GM23338 (cell line): ENCODE measurements around the gene RAB31. TPM values are rescaled to one million over a fixed set of nuclear protein-coding genes. Genes with fewer than 3 reads are reported as not detected.

ENCODE experiments used
- ATAC-seq: fragments of 200-7000 bp; cut with Tn5 transposase; 3 replicates; pipeline ENCODE4 v1.9.1; 2020
- DNase-seq: peaks from one replicate; pipeline ENCODE4 v3.0.0-alpha.2; 2015; ENCODE audit warnings: low spot score
- H2AFZ ChIP-seq: fragments of 200-600 bp; sonication (generic); 2 replicates; pipeline ENCODE4 v1.8.0; 2016; ENCODE audit warnings: antibody characterized with exemption, mild to moderate bottlenecking, moderate library complexity
- H3F3A ChIP-seq: fragments of 200-600 bp; sonication (generic); replicated peaks from 2 replicates; pipeline ENCODE4 v1.8.0; 2017; ENCODE audit warnings: antibody characterized with exemption, mixed run types, low read depth
- H3K27ac ChIP-seq: fragments of 200-600 bp; sonication (generic); 2 replicates; pipeline ENCODE4 v1.6.1; 2016; ENCODE audit warnings: low read depth
- H3K27me3 ChIP-seq: fragments of 200-600 bp; sonication (generic); 2 replicates; pipeline ENCODE4 v1.8.0; 2016; ENCODE audit warnings: mild to moderate bottlenecking, mixed run types, moderate library complexity; ENCODE audit not compliant: insufficient read depth
- H3K36me3 ChIP-seq: fragments of 200-600 bp; sonication (generic); 2 replicates; pipeline ENCODE4 v1.8.0; 2016; ENCODE audit warnings: mild to moderate bottlenecking; ENCODE audit not compliant: insufficient read depth
- H3K4me1 ChIP-seq: fragments of 200-600 bp; sonication (generic); 2 replicates; pipeline ENCODE4 v1.8.0; 2016; ENCODE audit warnings: mild to moderate bottlenecking, moderate library complexity; ENCODE audit not compliant: insufficient read depth
- H3K4me2 ChIP-seq: fragments of 200-600 bp; sonication (generic); 2 replicates; pipeline ENCODE4 v1.7.1; 2017; ENCODE audit warnings: mixed run types
- H3K4me3 ChIP-seq: fragments of 200-600 bp; sonication (generic); 2 replicates; pipeline ENCODE4 v1.6.1; 2016; ENCODE audit warnings: mixed run types
- H3K79me2 ChIP-seq: fragments of 200-600 bp; sonication (generic); replicated peaks from 2 replicates; pipeline ENCODE4 v1.8.0; 2017; ENCODE audit warnings: mild to moderate bottlenecking; ENCODE audit not compliant: insufficient read depth
- H3K9me2 ChIP-seq: fragments of 200-600 bp; sonication (generic); 2 replicates; pipeline ENCODE4 v1.8.0; 2017; ENCODE audit not compliant: insufficient read depth
- H4K20me1 ChIP-seq: fragments of 200-600 bp; sonication (generic); replicated peaks from 2 replicates; pipeline ENCODE4 v1.8.0; 2017; ENCODE audit warnings: mild to moderate bottlenecking; ENCODE audit not compliant: insufficient read depth
- H3K27ac Mint-ChIP-seq: 2 replicates; pipeline ENCODE4 v1.8.0; 2020; ENCODE audit warnings: inconsistent platforms, mild to moderate bottlenecking, moderate library complexity, mixed read lengths
- H3K27me3 Mint-ChIP-seq: 3 replicates; pipeline ENCODE4 v1.8.0; 2022; ENCODE audit warnings: low read depth, mild to moderate bottlenecking, moderate library complexity, mixed read lengths, inconsistent platforms; ENCODE audit not compliant: insufficient read depth, poor library complexity
- H3K36me3 Mint-ChIP-seq: 3 replicates; pipeline ENCODE4 v1.8.0; 2021; ENCODE audit warnings: low read depth, mild to moderate bottlenecking, inconsistent platforms, moderate library complexity, mixed read lengths
- H3K4me1 Mint-ChIP-seq: 3 replicates; pipeline ENCODE4 v1.8.0; 2020; ENCODE audit warnings: mild to moderate bottlenecking, inconsistent platforms, mixed read lengths
- H3K4me3 Mint-ChIP-seq: 3 replicates; pipeline ENCODE4 v1.8.0; 2021; ENCODE audit warnings: moderate library complexity, mild to moderate bottlenecking, inconsistent platforms, mixed read lengths
- H3K9me3 Mint-ChIP-seq: 3 replicates; pipeline ENCODE4 v1.8.0; 2020; ENCODE audit warnings: moderate library complexity, mild to moderate bottlenecking, inconsistent platforms, mixed read lengths
- CREB1 ChIP-seq: fragments of 250-450 bp; sonication (Bioruptor Pico); IDR thresholded peaks from 2 replicates; pipeline ENCODE4 v1.5.0; 2020; ENCODE audit warnings: low read depth, mild to moderate bottlenecking, moderate library complexity
- EZH2 ChIP-seq: fragments of 200-600 bp; sonication (generic); IDR thresholded peaks from one replicate; pipeline ENCODE4 v1.8.0; 2017; ENCODE audit warnings: antibody characterized with exemption, mild to moderate bottlenecking, low read depth; ENCODE audit not compliant: unreplicated experiment
- EZH2phosphoT487 ChIP-seq: fragments of 200-600 bp; sonication (generic); IDR thresholded peaks from one replicate; pipeline ENCODE4 v1.8.1; 2018; ENCODE audit warnings: antibody characterized with exemption; ENCODE audit not compliant: unreplicated experiment
- JUNB ChIP-seq: IDR thresholded peaks from one replicate; pipeline ENCODE4 v1.6.1; 2016; ENCODE audit warnings: antibody characterized with exemption; ENCODE audit not compliant: unreplicated experiment
- NANOG ChIP-seq: IDR thresholded peaks from 2 replicates; pipeline ENCODE4 v1.6.1; 2016; ENCODE audit warnings: antibody characterized with exemption, borderline replicate concordance
- POLR2AphosphoS5 ChIP-seq: IDR thresholded peaks from 2 replicates; pipeline ENCODE4 v1.6.1; 2016; ENCODE audit warnings: antibody characterized with exemption, low read depth
- STAT1 ChIP-seq: IDR thresholded peaks from one replicate; pipeline ENCODE4 v1.6.1; 2016; ENCODE audit warnings: antibody characterized with exemption; ENCODE audit not compliant: unreplicated experiment
- ZNF114 ChIP-seq: fragments of 250-450 bp; sonication (Bioruptor Pico); IDR thresholded peaks from 2 replicates; pipeline ENCODE4 v1.5.0; 2020; ENCODE audit warnings: mild to moderate bottlenecking, moderate library complexity
- polyA plus RNA-seq: library from polyadenylated mRNA; unstranded; fragments of >200 nt; fragmentation: Nextera tagmentation; extraction: Ambion mirVana; gene quantifications from 2 replicates; pipeline ENCODE4 v1.2.1, GENCODE V29; 2016
- total RNA-seq: library from RNA; depleted of rRNA; stranded (reverse); fragments of >200 nt; shearing (Covaris generic); gene quantifications from 2 replicates; pipeline ENCODE4 v1.2.3, GENCODE V29; 2014
- TF ChIP-seq, protein P1 (sequence below): IDR thresholded peaks from one replicate; pipeline ENCODE4 v1.6.1; 2018; ENCODE audit warnings: antibody characterized with exemption; ENCODE audit not compliant: unreplicated experiment
- TF ChIP-seq, protein P2 (sequence below): IDR thresholded peaks from 2 replicates; pipeline ENCODE4 v1.6.1; 2016; ENCODE audit warnings: antibody characterized with exemption

RAB31 gene
- total and polyA plus RNA-seq, 2 experiments from 2014 or later: 33.8 to 46.1 TPM

DNA sequence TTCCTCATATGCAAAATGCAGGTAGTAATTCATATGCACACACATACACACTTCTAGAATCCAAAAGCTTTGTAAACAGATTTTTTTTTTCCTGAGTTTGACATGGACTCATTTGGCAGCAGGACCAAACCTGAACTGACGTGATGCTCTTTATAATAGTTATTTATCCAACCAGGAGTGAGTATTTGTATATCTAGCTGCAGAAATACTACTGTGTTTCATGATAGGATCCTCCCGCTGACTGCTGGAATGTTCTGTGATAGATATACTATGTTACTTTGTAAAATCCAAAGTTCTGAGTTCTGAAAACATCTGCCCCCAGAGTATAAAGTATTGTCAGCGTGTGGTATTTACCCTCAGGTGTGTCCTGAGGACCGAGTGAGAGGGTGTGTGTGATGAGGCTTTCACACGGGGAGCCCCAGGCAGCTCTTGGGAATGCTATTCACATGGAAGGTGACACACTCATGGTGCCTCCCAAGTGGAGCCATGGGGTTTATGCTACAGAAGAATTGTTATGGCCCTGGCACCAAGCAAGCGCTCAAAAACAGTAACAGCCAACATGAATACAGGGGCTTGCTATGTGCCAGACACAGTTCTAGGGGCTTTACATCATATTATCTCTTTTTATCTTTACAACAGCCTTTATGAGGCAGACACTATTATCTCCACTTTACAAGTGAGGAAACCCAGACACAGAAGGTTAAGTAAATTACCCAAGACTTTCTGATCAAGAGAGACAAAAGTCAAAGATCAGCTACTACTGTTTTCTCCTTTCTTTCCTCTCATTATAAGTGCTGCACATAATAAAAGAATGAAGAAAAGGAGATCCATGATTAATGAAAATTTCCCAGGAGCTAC lies 161.0 kb downstream of the RAB31 start:
- peaks cover 11% of the 10 kb centered on the region; the same call in 1 of the 2 replicates for H3K36me3 ChIP-seq
- Mint-ChIP-seq H3K9me3 (peaks cover 22% of the 10 kb centered on the region), H3K27me3 (peaks cover 14% of the 10 kb centered on the region), H3K4me1 (peaks cover 26% of the 10 kb centered on the region), H3K4me3 (no peak overlapping the region), H3K27ac (peak overlapping the region; percentile 26; the same call in 1 of the 2 replicates), H3K36me3 (peaks cover 16% of the 10 kb centered on the region)
- H3F3A ChIP-seq: no peaks in the 10 kb centered on the region
- no peak overlapping the region for H3K27ac ChIP-seq
- H3K4me3 ChIP-seq: no peak overlapping the region
- H3K9me2 ChIP-seq: no peaks in the 10 kb centered on the region
- no peaks in the 10 kb centered on the region for H3K27me3 ChIP-seq
- H4K20me1 ChIP-seq: no peaks in the 10 kb centered on the region
- H3K4me2 ChIP-seq: peak overlapping the region; percentile 49; the same call in 1 of the 2 replicates
- DNase-seq (no peak), ATAC-seq (peak; percentile 77)
- H3K79me2 ChIP-seq: no peaks in the 10 kb centered on the region
- peak overlapping the region; percentile 97; the same call in 1 of the 2 replicates for H2AFZ ChIP-seq
- H3K4me1 ChIP-seq: peaks cover 9% of the 10 kb centered on the region
- TF ChIP-seq, protein P1, sequence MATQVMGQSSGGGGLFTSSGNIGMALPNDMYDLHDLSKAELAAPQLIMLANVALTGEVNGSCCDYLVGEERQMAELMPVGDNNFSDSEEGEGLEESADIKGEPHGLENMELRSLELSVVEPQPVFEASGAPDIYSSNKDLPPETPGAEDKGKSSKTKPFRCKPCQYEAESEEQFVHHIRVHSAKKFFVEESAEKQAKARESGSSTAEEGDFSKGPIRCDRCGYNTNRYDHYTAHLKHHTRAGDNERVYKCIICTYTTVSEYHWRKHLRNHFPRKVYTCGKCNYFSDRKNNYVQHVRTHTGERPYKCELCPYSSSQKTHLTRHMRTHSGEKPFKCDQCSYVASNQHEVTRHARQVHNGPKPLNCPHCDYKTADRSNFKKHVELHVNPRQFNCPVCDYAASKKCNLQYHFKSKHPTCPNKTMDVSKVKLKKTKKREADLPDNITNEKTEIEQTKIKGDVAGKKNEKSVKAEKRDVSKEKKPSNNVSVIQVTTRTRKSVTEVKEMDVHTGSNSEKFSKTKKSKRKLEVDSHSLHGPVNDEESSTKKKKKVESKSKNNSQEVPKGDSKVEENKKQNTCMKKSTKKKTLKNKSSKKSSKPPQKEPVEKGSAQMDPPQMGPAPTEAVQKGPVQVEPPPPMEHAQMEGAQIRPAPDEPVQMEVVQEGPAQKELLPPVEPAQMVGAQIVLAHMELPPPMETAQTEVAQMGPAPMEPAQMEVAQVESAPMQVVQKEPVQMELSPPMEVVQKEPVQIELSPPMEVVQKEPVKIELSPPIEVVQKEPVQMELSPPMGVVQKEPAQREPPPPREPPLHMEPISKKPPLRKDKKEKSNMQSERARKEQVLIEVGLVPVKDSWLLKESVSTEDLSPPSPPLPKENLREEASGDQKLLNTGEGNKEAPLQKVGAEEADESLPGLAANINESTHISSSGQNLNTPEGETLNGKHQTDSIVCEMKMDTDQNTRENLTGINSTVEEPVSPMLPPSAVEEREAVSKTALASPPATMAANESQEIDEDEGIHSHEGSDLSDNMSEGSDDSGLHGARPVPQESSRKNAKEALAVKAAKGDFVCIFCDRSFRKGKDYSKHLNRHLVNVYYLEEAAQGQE: no peak
- no peak for TF ChIP-seq JUNB

DNA sequence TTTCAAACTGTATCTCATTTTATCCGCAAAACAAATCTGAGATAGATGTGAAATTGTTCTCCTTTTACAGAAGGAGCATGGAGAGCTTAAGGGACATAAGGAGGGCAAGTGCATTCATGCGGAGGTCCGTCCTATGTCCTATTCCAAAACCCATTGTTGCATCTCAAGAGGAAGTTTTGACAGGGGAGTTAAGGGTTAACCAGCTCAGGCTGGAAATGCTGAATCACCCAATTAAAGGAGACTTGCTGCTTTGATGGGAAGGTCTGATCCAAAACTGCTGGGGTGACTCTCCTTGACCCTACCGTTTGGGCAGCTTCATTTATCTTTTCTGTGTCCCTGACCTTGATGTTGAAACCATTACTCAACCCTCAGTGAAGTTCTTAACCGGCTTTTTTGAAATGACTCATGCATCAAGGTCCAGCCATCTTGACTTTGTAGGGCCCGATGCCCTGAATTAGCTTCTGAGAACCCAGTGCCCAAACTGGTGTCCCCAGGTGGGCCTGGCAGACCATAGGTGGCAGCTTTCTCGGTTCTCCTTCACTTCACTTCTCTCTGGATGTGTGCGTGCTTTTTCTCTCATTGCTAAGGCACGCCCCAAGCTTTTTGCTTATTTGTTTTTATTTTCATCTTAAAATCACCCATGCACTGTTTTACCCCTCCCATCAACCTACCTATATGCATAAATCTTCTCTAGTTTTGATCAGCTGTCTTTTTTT lies 161.8 kb downstream of the RAB31 start:
- Histone ChIP-seq H3K36me3 (peaks cover 11% of the 10 kb centered on the region; the same call in 1 of the 2 replicates), H2AFZ (peak overlapping the region; percentile 97), H3K4me2 (peak overlapping the region; percentile 49), H3K27me3 (no peaks in the 10 kb centered on the region), H3K4me1 (peaks cover 9% of the 10 kb centered on the region), H4K20me1 (no peaks in the 10 kb centered on the region), H3K79me2 (no peaks in the 10 kb centered on the region), H3K9me2 (no peaks in the 10 kb centered on the region), H3F3A (no peaks in the 10 kb centered on the region), H3K4me3 (no peak overlapping the region), H3K27ac (0 out of 2 replicates have a peak overlapping the region, but pooled peaks have one; percentile 16)
- DNase-seq (peak; percentile 48), ATAC-seq (peak; percentile 64)
- Mint-ChIP-seq H3K36me3 (peaks cover 14% of the 10 kb centered on the region), H3K4me1 (peaks cover 26% of the 10 kb centered on the region), H3K4me3 (no peak overlapping the region; the same call in 2 of the 3 replicates), H3K9me3 (peaks cover 22% of the 10 kb centered on the region), H3K27ac (peak overlapping the region; percentile 55), H3K27me3 (peaks cover 14% of the 10 kb centered on the region)
- TF ChIP-seq ZNF114 (CRISPR knock-in tag) (no peak), STAT1 (no peak), JUNB (no peak), CREB1 (CRISPR knock-in tag) (no peak), NANOG (no peak), POLR2AphosphoS5 (no peak), EZH2phosphoT487 (no peak), EZH2 (no peak)
- TF ChIP-seq, protein P1: no peak
- TF ChIP-seq, protein P2, sequence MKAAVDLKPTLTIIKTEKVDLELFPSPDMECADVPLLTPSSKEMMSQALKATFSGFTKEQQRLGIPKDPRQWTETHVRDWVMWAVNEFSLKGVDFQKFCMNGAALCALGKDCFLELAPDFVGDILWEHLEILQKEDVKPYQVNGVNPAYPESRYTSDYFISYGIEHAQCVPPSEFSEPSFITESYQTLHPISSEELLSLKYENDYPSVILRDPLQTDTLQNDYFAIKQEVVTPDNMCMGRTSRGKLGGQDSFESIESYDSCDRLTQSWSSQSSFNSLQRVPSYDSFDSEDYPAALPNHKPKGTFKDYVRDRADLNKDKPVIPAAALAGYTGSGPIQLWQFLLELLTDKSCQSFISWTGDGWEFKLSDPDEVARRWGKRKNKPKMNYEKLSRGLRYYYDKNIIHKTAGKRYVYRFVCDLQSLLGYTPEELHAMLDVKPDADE: no peak
